ENCODE measurements around the gene TUBA1A.

GRCh38 chr12:49225576-49226166 lies 36.8 kb upstream of the TUBA1A start:
- TF ChIP-seq CTCF (IDR thresholded peaks at IDR 0.05 in 8 of 11, conservative IDR thresholded peaks at IDR 0.05 in 3 of 11): no peak
- TF ChIP-seq POLR2A (IDR thresholded peaks at IDR 0.05): no peak
